ENCODE measurements around the gene ADARB1. TPM values are rescaled to one million over a fixed set of nuclear protein-coding genes. Genes with fewer than 3 reads are reported as not detected.

Gene ADARB1
- total RNA-seq, 4 donors from 2014 or later, result 12.1 to 32.4 (median 14.4) TPM

DNA sequence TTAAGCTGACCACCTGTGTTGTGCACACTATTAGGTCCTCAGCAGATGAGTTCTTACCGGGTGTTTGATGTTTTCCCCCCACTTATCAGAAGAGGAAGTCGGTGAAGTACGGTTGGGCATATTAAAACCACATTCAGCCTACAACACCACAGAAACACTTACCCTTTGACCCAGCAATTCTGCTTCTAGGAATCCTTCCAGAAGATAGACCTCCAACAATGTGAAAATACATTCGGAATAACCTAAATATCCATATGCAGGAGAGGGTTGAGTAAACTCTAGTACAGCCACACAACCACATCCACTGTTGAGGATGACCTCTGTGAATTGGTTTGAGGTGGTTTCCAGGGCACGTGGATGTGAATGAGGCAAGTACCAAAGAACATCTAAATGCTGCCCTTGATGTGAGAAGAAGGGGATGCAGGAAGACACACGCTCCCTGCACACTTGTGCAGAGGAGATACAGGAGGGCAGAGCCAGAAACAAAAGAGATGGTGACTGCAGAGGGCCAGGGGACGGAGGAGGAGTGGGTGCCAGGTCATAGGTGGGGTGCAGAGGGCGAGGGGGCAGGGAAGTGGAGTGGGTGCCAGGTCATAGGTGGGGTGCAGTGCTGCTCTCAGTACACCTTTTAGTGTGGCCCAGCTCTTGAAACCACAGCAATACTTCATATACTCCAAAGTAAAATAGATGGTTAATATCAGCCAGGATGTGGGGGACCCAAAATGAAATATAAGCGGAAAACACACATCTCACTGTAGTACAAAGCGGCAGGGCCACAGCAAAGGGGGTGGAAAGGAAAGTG, 12.8 kb downstream of the ADARB1 start:
- TF ChIP-seq, protein P1, sequence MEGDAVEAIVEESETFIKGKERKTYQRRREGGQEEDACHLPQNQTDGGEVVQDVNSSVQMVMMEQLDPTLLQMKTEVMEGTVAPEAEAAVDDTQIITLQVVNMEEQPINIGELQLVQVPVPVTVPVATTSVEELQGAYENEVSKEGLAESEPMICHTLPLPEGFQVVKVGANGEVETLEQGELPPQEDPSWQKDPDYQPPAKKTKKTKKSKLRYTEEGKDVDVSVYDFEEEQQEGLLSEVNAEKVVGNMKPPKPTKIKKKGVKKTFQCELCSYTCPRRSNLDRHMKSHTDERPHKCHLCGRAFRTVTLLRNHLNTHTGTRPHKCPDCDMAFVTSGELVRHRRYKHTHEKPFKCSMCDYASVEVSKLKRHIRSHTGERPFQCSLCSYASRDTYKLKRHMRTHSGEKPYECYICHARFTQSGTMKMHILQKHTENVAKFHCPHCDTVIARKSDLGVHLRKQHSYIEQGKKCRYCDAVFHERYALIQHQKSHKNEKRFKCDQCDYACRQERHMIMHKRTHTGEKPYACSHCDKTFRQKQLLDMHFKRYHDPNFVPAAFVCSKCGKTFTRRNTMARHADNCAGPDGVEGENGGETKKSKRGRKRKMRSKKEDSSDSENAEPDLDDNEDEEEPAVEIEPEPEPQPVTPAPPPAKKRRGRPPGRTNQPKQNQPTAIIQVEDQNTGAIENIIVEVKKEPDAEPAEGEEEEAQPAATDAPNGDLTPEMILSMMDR (IDR thresholded peaks at IDR 0.05; ENCODE audit: low read depth), result no peak

DNA sequence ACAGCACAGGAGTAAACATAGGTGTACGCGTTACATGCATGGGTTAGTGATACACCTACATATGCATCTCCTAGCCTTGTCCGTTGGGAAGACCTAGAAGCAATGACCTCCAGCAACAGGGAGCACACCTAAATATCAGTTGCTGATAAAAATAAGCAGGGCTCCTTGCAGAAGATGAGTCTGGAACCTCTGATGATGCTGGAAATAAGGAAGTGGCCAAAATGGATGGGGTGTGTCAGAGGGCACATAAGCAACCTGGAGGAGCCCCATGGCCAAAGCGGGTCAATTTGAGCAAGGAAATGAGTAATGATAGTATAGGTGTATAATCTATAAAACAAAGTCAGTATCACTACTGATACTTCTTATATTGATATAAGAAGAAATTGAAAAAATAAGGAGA, 13.7 kb downstream of the ADARB1 start:
- TF ChIP-seq, protein P1 (IDR thresholded peaks at IDR 0.05; ENCODE audit: low read depth), result no peak

DNA sequence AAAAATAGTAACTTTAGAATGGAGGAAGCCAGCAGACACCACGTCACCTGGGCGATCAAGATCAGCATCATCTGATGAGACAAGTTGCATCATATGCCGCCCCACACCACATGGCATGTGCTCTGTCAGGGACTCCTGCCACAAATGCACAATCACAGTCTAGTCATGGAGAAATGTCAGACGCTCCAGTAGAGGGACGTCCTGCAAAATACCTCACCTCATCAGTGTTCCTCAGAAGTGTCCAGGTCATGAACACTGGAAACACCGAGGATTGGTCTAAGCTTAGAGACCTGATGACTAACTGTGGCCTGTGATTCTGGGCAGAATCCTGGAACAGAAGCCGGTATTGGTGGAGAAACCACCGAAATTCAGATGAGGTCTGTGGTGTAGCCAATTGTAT, 14.3 kb downstream of the ADARB1 start:
- TF ChIP-seq, protein P1 (IDR thresholded peaks at IDR 0.05; ENCODE audit: low read depth), result no peak

DNA sequence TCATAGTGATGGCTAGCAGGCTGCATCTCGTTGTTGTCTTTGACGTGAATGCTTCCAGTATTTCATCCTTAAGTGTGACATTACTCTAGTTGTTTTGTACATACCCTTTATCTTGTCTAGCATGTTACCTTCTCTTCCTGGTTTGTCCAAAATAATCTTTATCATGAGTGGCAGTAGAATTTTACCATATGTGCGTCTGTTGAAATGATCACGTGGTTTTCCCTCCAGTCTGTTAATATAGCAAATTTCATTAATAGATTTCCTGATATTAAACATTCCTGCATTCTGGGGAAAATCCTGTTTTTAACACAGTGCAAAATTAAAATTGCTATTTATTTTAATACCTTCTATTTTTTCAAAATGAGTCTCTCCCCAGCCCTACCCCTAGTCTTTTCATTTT, 15.6 kb downstream of the ADARB1 start:
- TF ChIP-seq, protein P1 (IDR thresholded peaks at IDR 0.05; ENCODE audit: low read depth), result no peak

DNA sequence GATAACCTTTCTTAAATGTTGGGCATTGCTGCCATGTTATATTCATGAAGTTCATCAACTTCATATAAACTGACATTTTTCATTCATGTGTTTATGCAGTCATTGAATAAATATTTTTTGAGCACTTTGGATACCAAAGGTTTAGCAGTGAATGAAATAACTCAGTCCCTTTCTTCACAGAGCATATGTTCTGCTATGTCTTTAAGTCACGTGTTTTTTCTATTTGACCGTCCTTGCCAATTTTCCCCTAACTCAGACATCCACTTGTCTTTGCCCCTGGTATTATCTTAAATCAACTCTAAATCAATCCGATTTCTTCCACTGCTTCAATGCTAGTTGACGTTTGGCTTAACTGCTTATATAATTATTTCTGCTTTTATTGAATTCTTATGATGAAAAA, 16.6 kb downstream of the ADARB1 start:
- TF ChIP-seq, protein P1 (IDR thresholded peaks at IDR 0.05; ENCODE audit: low read depth), result no peak

DNA sequence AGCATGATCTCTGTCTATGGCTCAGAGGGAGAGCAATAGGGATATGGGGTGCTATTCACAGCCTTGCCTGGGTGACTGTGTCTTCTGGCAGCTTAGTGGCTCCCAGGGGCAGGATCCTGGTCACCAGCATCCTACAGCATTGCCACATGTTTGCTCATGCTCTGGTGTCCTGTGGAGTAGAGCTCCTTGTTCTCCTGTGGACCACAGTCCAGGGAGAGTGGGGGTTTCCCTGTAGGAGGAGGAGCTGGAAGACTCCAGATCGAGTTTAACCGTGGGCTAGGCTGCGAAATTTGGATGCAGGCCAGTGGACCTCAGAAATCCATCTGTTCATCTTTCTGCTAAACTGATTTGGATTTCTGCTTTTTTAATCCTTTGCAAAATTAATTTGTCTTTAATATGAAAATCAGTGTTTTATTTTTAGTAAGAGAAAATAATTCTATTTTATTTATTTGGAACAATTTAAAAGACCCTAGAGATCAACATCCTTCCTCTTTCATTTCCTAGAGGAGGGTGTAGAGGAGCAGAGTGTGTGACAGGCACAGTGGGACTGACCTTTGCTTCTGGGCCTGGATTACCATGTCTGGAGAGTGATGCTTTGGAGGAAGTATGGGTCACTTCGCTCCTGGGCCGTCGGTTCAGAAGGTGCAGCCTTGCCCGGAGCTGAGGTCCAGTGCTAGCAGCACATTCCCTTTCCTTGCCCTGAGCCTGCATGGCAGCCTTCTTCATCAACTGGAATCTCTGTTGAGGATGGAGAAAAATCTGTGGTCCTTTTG, 17.4 kb downstream of the ADARB1 start:
- TF ChIP-seq, protein P1 (IDR thresholded peaks at IDR 0.05; ENCODE audit: low read depth), result no peak

DNA sequence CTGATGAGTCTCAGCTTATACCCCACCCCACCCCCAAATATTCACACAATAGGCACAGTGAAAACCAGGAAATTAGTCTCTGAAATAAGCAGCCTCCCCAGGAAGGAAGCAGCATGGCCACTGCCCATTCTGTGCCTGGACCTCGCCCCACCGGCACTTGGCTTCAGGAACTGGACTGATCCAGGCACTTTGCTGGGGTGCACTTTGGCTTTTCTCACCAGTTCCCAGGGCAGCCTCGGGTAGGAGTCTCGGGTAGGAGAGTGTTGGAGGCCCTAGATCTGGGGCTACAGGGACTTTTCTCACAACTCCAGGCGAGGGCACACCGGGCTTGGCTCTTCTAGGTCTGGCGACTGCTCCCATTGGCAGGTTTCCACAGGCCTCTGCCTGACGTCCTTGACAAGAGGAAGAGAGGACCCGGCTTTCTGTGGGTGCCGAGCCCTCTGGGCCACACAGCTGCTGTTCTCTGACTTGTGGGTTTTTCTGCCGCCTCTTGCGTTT, 18.7 kb downstream of the ADARB1 start:
- TF ChIP-seq, protein P1 (IDR thresholded peaks at IDR 0.05; ENCODE audit: low read depth), result no peak
